Stimulated activated CD8-positive, alpha-beta memory T cell treated with anti-CD3 and anti-CD28 coated beads, Interleukin-4, amount 100 ng/mL, for 1 hour (primary cell): Measurements from ENCODE around the gene DCAF7.

Experiments
- DNase-seq, 2 donors: peaks; one replicate each; pipeline ENCODE4 v3.0.0-alpha.2; 2020; ENCODE audit warnings: low read depth in 2 of 2, low spot score in 1 of 2

DCAF7 gene

DNA sequence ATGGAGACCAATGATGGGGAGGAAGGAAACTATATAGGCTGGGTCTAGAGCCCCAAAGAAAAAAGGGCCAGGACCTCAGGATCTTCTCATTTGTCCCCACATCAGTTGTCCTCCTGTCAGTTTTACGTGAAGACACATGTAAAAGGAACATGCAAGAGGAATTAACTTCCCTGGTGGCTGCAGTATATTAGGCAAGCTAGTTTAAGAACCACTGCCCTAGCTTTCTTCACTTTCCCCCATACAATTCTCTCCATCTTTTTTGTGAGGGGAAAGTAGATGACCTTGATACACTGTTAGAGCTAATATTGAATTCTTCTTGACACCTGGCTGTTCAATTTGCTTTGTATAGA, 74.2 kb downstream of the DCAF7 start:
- DNase-seq: no peak

- no peak for DNase-seq
These were observed 76.4 kb downstream of the DCAF7 start for GRCh38 chr17:63626551-63627180.

DNA sequence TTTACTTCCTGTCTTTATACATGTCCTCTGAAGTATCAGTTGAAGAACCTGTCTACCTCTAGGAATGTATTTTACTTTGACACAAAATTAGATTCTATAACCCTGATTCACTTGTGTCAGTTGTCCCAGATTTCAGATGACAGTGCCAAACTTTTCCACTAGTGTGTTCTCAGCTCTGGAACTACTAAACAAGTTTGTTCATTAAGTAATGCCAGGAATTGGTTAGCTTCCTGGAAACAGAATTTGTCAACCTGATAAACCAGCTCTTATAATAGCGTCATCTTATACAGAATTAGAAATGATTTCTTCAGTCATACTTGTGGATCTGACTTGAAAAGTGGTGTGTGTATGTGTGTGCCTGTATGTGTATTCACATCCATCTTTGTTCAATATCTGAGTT, 79.3 kb downstream of the DCAF7 start:
- DNase-seq: no peak

DNA sequence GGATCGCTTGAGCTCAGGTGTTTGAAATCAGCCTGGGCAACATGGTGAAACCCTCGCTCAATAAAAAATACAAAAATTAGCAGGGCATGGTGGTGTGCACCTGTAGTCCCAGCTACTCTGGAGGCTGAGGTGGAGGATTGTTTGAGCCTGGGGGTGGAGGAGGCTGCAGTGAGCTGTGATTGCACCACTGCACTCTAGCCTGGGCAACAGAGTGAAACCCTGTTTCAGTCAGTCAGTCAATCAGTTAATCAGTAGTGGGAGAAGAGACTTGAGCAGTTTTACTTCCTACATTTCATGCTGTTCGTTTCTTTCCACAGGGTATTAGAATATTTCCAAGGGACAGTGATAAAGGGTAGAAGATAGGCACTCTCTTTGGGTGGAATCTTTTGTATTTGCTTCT, 80.8 kb downstream of the DCAF7 start:
- DNase-seq: no peak

- DNase-seq: no peak
These were observed 81.3 kb downstream of the DCAF7 start for GRCh38 chr17:63631626-63632025.

- DNase-seq: no peak
These were observed 83.5 kb downstream of the DCAF7 start for GRCh38 chr17:63633742-63634141.

DNA sequence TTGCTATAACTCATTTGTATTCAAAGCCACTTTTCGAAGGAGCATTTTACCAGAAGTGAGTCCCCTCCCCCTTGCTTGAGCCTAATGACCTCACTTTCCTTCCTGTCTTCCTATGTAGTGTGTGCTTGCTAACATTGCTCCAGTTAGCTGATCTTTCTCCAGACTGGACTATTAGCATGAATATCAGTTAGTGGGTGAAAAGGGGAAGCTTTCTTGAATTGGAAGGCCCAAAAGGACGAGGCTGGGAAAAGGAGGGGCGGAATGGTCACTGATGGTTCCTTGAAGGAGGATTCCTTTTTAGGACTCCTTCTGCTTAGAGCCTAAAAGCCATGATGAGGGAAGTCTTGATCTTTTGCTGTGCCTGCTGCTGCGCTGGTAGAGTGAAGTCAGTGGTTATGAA, 83.9 kb downstream of the DCAF7 start:
- no peak for DNase-seq

GRCh38 chr17:63634816-63635215, 84.5 kb downstream of the DCAF7 start:
- DNase-seq: no peak

DNA sequence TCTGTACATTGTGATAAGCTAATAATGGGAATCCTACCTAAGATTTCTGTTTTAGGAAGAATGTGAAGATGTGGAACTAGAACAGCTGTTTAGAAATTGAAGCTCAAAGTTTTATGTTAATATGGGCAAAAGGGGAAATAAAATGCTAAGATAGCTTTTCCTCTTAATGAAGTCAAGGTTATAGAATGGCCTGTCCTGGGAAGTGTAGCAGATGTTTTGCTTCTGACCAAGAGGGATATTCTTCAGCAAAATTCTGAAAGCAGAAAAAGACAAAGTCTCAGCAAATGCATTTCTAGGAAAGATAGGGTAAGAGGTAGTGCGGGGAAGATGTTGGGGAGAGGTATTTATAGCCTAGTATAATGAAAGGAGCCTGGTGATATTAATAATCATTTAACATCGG, 85.0 kb downstream of the DCAF7 start:
- DNase-seq: no peak

DNA sequence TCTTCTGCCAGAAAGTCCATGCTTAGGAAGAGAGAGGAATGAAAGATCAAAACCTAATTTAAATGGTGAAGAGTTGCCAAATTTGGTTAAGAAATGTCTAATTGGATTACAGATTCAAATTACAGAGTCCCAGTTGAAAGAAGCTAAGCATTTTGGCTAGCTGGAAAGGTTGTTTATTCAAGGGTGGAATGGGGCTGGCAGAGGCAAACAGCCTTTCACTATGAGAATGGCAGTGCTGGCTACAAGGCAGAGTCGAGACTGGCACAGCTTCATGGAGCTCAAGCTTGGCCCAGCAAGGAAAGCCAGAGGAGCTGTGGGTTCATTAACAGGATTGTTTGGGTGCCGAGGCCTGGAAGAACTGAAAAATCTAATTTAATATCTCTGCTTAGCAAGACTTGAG, 85.5 kb downstream of the DCAF7 start:
- no peak for DNase-seq

GRCh38 chr17:63639125-63639524, 88.8 kb downstream of the DCAF7 start:
- DNase-seq: no peak

DNA sequence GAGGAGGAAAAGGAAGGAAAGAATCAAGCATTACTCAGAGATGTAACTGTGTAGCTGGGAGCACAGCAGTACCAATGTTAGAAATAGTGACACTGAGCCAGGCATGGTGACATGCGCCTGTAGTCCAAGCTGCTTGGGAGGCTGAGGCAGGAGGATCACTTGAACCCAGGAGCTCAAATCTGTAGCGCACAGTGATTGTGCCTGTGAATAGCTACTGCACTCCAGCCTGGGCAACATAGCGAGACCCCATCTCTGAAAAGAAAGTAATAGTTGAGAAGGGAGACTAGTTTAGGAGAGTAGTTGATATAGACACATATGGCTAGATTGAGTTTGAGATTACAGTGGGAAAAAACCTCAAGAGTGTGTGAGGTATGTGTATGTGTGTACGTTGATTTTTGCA, 89.8 kb downstream of the DCAF7 start:
- no peak for DNase-seq

DNA sequence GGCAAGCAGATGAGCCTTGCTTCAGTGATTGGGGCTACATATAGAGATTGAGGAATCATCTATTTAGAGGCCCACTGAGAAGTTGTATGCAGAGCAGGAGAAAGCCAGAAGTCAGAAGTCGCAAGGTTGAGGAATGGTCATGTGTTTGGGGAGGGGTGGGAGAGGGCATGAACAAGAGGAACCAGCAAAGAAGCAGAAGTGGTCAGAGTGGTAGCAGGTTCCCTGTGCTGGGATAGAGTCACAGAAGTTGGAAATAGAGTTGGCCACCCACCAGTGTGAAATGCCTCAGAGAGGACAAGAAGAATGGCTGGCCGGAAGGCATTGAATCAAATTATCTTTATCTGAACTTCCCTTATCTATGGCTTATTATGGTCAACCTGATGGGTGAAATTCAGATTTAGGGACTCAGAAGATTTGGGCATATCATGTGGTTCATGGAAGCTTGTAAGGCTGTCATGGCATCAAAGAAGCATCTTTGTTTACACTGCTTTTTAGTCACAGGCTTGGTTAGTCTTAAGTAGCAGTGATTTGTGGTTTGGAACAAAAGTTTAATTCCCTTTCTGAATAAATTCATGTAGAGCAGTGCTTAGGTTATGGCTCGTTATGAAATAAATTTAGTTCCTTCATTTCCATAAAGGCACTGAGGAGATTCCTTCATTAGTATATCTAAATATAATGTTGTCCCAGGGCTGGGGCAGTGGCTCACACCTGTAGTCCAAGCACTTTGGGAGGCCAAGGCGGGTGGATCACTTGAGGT, 91.6 kb downstream of the DCAF7 start:
- no peak for DNase-seq
